Mammary microvascular endothelial cell (primary cell): Measurements from ENCODE around the gene DAO. TPM values are rescaled to one million over a fixed set of nuclear protein-coding genes. Genes with fewer than 3 reads are reported as not detected.

Experiments used
- total RNA-seq: library from RNA; depleted of rRNA; stranded (reverse); fragments of >200 nt; gene quantifications from 2 replicates; pipeline ENCODE4 v1.2.3, GENCODE V29; 2015

The DAO gene
- total RNA-seq, result not detected in 2 replicates

GRCh38 chr12:108879615-108880254 lies at the start of gene DAO:
Gene DAO (plus strand): TSS chr12:108880092. CDS start chr12:108885007, 4,915 bp downstream.

Other genes with a start within 250 kb of the DAO start
- 0.07 TPM in 1 of 2 replicates, not detected in the other for gene SELPLG, start 246.2 kb upstream of the DAO start, total RNA-seq
- gene CORO1C, start 148.6 kb upstream of the DAO start, total RNA-seq, result 175 and 179 TPM in 2 replicates
- 17.4 and 21.3 TPM in 2 replicates for gene SSH1, start 22.5 kb upstream of the DAO start, total RNA-seq
- not detected in 2 replicates for gene SVOP, start 141.0 kb downstream of the DAO start, total RNA-seq
- 6.1 and 6.5 TPM in 2 replicates for gene USP30, start 172.5 kb downstream of the DAO start, total RNA-seq
- 5.9 and 6.1 TPM in 2 replicates for gene ALKBH2, start 213.4 kb downstream of the DAO start, total RNA-seq
- gene UNG, start 217.5 kb downstream of the DAO start, total RNA-seq, result 120 and 131 TPM in 2 replicates
- gene ACACB, start 236.5 kb downstream of the DAO start, total RNA-seq, result 1.1 and 3.1 TPM in 2 replicates